Measurements from ENCODE around the gene ROBO2. TPM values are rescaled to one million over a fixed set of nuclear protein-coding genes. Genes with fewer than 3 reads are reported as not detected.

ROBO2 gene
- total and polyA plus RNA-seq, 10 of the 15 experiments (the other 5 are each of a cell fraction or from before 2014, with no cell fraction given) = 0.22 to 2.5 (median 0.81) TPM

- ChIA-PET CTCF (no interaction called here), SMC1A (ENCODE audit: uncharacterized antibody, unreplicated experiment) (interaction anchor here (1.8 kb wide), 1 partner anchor 12 kb away, joined by 5 read pairs; no protein-coding TSS in a partner anchor), POLR2A (no interaction called here), RAD21 (ENCODE audit: unreplicated experiment) (no interaction called here)
- Histone ChIP-seq H3K4me3 (no peak overlapping the region), H4K20me1 (ENCODE audit: control insufficient read depth, insufficient read depth) (no peaks in the 10 kb centered on the region), H3K79me2 (ENCODE audit: control insufficient read depth, insufficient read depth, low read length) (no peaks in the 10 kb centered on the region), H3K9ac (ENCODE audit: control insufficient read depth, insufficient read depth, low read length) (no peak overlapping the region), H3K4me1 (ENCODE audit: control insufficient read depth, insufficient read depth, low read length) (no peaks in the 10 kb centered on the region), H3K27me3 (replicated peaks in 1 of 2; ENCODE audit: control insufficient read depth in 2 of 2, insufficient read depth in 2 of 2, low read length in 1 of 2) (no peaks in the 10 kb centered on the region), H3K36me3 (ENCODE audit: control insufficient read depth in 2 of 2, insufficient read depth in 2 of 2, low read length in 1 of 2) (no peaks in the 10 kb centered on the region), H3K27ac (ENCODE audit: control insufficient read depth, insufficient read depth) (no peak overlapping the region), H3K4me2 (ENCODE audit: control insufficient read depth, insufficient read depth) (no peak overlapping the region), H2AFZ (ENCODE audit: control insufficient read depth, low read depth, low read length) (no peak overlapping the region), H3K9me3 (replicated peaks; ENCODE audit: control insufficient read depth, insufficient read depth, low read length) (no peaks in the 10 kb centered on the region)
- no peak for FAIRE-seq
- no TSS peak for BruUV-seq (replicated peaks)
- no peak for TF ChIP-seq ZNF384 (IDR thresholded peaks at IDR 0.05; ENCODE audit: borderline replicate concordance, low read depth, low read length)
- TF ChIP-seq E4F1 (IDR thresholded peaks at IDR 0.05; ENCODE audit: borderline replicate concordance, partially characterized antibody) = no peak
- TF ChIP-seq MEF2A (IDR thresholded peaks at IDR 0.05; ENCODE audit: insufficient read depth, low read depth, low read length) = no peak
- no peak for TF ChIP-seq SREBF1 (IDR thresholded peaks at IDR 0.05; ENCODE audit: low read length)
- TF ChIP-seq RFX5 (IDR thresholded peaks at IDR 0.05; ENCODE audit: low read depth, low read length) = no peak
- 0% methylated on average over 1 of the region's 1 CpG for WGBS (ENCODE audit: insufficient coverage, insufficient replicate concordance, low lambda C conversion rate, missing lambda C conversion rate)
- in situ Hi-C loops (cut with MboI) (no loop called here), intact Hi-C loops (cut with micrococcal nuclease; ENCODE audit: unreplicated experiment) (no loop called here)
- no peak for ATAC-seq
- no peak for DNase-seq (ENCODE audit: low read depth, low spot score)
Measured at GRCh38 chr3:77404871-77405270, 365.0 kb downstream of the ROBO2 start.

- in situ Hi-C loops (cut with MboI) = no loop called here
- SMC1A ChIA-PET (ENCODE audit: uncharacterized antibody, unreplicated experiment) = no interaction called here
Measured at GRCh38 chr3:77407441-77407840, 367.5 kb downstream of the ROBO2 start.

More at GRCh38 chr3:77407441-77407840, 367.5 kb downstream of the ROBO2 start:
- no peak for ATAC-seq
- no peak overlapping the region for H3K4me2 ChIP-seq (ENCODE audit: control insufficient read depth, insufficient read depth)
- no peaks in the 10 kb centered on the region for H4K20me1 ChIP-seq (ENCODE audit: control insufficient read depth, insufficient read depth)
- no peak overlapping the region for H3K9ac ChIP-seq (ENCODE audit: control insufficient read depth, insufficient read depth, low read length)
- no peaks in the 10 kb centered on the region for H3K79me2 ChIP-seq (ENCODE audit: control insufficient read depth, insufficient read depth, low read length)
- DNase-seq (ENCODE audit: low read depth, low spot score) = no peak
- BruUV-seq (replicated peaks) = no TSS peak
- WGBS (ENCODE audit: insufficient coverage, insufficient replicate concordance, low lambda C conversion rate, missing lambda C conversion rate) = 39% methylated on average over 3 of the region's 3 CpGs
- no peak overlapping the region for H2AFZ ChIP-seq (ENCODE audit: control insufficient read depth, low read depth, low read length)
- POLR2A ChIA-PET = no interaction called here
- TF ChIP-seq NR2C2 (IDR thresholded peaks at IDR 0.05; ENCODE audit: borderline replicate concordance, control insufficient read depth, insufficient read length, low read depth) (no peak), EZH2 (IDR thresholded peaks at IDR 0.05; ENCODE audit: borderline replicate concordance, control insufficient read depth, low read depth, low read length) (no peak), PAX5 (IDR thresholded peaks at IDR 0.05; ENCODE audit: borderline replicate concordance, low read depth, low read length) (no peak), MAX (IDR thresholded peaks at IDR 0.05; ENCODE audit: low read depth, low read length) (no peak), NFXL1 (IDR thresholded peaks at IDR 0.05; ENCODE audit: borderline replicate concordance) (no peak), POU2F2 (IDR thresholded peaks at IDR 0.05; ENCODE audit: borderline replicate concordance, low read depth, low read length) (no peak), BHLHE40 (IDR thresholded peaks at IDR 0.05; ENCODE audit: borderline replicate concordance in 1 of 2, low read depth in 2 of 2, low read length in 1 of 2) (no peak)
- RAD21 ChIA-PET (ENCODE audit: unreplicated experiment) = no interaction called here
- no peaks in the 10 kb centered on the region for H3K9me3 ChIP-seq (replicated peaks; ENCODE audit: control insufficient read depth, insufficient read depth, low read length)
- intact Hi-C loops (cut with micrococcal nuclease; ENCODE audit: unreplicated experiment) = no loop called here
- H3K27ac ChIP-seq (ENCODE audit: control insufficient read depth, insufficient read depth) = no peak overlapping the region
- no peaks in the 10 kb centered on the region for H3K27me3 ChIP-seq (replicated peaks in 1 of 2; ENCODE audit: control insufficient read depth in 2 of 2, insufficient read depth in 2 of 2, low read length in 1 of 2)
- no peak for FAIRE-seq
- CTCF ChIA-PET = no interaction called here
- no peak overlapping the region for H3K4me3 ChIP-seq
- no peaks in the 10 kb centered on the region for H3K36me3 ChIP-seq (ENCODE audit: control insufficient read depth in 2 of 2, insufficient read depth in 2 of 2, low read length in 1 of 2)
- no peaks in the 10 kb centered on the region for H3K4me1 ChIP-seq (ENCODE audit: control insufficient read depth, insufficient read depth, low read length)

Data from GM12878 (cell line).